Astrocyte (in vitro differentiated cells and primary cell): ENCODE data around the gene RAB40B.

ENCODE experiments used
- EZH2 ChIP-seq: IDR thresholded peaks from 2 replicates; pipeline ENCODE4 v1.6.1; 2012; ENCODE audit warnings: mild to moderate bottlenecking, low read length, inconsistent platforms; ENCODE audit not compliant: insufficient read depth
- TF ChIP-seq, protein P1 (sequence below): IDR thresholded peaks from 2 replicates; pipeline ENCODE4 v1.5.1; 2011; ENCODE audit warnings: low read depth, mild to moderate bottlenecking, inconsistent platforms, low read length, moderate library complexity; ENCODE audit not compliant: insufficient read depth

DNA sequence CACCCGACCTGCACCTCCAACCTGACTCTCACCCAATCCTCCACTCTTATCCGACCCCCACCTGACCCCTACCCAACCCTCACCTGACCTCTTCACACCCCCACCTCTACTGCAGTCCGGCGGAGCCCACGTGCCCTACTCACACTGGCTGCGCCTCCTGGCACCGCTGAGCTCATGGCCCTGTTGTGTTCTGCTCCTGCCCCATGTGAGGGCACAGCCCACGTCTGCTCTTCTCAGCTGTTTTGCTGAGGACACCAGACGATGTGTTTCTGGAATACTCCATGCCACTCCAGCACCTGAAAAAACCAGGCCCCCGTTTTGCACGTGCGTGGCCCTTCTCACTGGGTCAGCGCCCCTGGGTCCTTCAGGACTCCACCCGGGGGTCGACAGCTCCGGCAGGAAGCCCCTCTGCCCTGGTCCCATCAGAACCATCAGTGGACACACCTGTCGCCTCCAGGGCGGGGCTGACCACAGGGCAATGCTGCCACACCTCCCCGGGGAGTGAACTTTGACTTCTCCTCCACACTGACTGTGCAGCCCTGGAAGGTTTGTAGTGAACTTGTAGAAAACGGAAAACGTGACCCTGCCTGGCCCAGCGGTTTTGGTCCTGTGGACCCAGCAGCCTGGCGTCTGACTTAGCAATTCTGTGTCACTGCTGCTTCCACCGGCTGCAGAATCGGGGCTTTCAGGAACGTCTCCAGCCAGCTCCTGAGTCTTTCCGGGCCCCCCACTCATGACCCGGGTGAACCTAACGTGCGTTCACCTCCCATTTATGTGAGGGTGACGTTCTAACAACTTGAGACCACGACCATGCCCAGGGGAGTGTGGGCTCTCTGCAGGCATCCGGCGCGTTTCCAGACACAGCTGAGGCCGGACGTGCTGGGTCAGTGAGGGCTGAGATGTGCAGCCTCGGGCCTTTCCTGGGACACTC, 5.7 kb upstream of the RAB40B start:
- TF ChIP-seq, protein P1, sequence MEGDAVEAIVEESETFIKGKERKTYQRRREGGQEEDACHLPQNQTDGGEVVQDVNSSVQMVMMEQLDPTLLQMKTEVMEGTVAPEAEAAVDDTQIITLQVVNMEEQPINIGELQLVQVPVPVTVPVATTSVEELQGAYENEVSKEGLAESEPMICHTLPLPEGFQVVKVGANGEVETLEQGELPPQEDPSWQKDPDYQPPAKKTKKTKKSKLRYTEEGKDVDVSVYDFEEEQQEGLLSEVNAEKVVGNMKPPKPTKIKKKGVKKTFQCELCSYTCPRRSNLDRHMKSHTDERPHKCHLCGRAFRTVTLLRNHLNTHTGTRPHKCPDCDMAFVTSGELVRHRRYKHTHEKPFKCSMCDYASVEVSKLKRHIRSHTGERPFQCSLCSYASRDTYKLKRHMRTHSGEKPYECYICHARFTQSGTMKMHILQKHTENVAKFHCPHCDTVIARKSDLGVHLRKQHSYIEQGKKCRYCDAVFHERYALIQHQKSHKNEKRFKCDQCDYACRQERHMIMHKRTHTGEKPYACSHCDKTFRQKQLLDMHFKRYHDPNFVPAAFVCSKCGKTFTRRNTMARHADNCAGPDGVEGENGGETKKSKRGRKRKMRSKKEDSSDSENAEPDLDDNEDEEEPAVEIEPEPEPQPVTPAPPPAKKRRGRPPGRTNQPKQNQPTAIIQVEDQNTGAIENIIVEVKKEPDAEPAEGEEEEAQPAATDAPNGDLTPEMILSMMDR = no peak
- TF ChIP-seq EZH2 = no peak
